ENCODE data around the gene BICD2.
A peak's percentile ranks its signal among the peaks of the same experiment; 100 is the strongest.
"Not testable (repeated sequence)": the region's sequence is repeated elsewhere in the genome, so short reads cannot be mapped to it uniquely, and the experiment has no call there.

The BICD2 gene

DNA sequence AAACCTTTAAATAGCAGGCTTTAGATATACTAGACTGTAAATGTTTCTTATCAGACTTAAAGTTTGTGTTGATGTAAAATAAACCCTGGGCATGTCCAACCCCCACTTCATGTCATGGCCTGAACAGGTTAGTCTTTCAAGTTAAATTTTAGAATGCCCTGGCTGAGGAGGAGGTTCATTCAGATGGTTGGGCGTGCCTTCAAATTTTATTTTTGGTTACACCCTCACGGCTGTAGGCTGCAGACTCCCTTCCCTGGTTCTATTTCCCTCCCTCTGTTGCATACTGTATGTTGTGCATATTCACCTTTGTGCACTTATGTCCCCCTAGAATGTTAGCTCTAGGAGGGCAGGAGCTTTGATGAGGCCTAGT is 5.3 kb upstream of the BICD2 start:
- DNase-seq: no peak

DNA sequence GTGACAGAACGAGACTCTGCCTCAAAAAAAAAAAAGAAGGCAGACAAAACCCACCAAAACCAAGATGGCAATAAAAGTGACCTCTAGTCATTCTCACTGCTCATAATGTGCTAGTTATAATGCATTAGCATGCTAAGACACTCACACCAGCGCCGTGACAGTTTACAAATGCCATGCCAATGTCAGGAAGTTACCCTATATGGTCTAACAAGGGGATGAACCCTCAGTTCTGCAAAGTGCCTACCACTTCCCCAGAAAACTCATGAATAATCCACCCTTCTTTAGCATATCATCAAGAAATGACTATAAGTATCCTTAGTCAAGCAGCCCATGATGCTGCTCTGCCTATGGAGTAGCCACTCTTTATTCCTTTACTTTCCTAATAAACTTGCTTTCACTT is 4.7 kb upstream of the BICD2 start:
- no peak for DNase-seq

- DNase-seq: not testable (repeated sequence)
These were observed 4.2 kb upstream of the BICD2 start for GRCh38 chr9:92768816-92769215.

DNA sequence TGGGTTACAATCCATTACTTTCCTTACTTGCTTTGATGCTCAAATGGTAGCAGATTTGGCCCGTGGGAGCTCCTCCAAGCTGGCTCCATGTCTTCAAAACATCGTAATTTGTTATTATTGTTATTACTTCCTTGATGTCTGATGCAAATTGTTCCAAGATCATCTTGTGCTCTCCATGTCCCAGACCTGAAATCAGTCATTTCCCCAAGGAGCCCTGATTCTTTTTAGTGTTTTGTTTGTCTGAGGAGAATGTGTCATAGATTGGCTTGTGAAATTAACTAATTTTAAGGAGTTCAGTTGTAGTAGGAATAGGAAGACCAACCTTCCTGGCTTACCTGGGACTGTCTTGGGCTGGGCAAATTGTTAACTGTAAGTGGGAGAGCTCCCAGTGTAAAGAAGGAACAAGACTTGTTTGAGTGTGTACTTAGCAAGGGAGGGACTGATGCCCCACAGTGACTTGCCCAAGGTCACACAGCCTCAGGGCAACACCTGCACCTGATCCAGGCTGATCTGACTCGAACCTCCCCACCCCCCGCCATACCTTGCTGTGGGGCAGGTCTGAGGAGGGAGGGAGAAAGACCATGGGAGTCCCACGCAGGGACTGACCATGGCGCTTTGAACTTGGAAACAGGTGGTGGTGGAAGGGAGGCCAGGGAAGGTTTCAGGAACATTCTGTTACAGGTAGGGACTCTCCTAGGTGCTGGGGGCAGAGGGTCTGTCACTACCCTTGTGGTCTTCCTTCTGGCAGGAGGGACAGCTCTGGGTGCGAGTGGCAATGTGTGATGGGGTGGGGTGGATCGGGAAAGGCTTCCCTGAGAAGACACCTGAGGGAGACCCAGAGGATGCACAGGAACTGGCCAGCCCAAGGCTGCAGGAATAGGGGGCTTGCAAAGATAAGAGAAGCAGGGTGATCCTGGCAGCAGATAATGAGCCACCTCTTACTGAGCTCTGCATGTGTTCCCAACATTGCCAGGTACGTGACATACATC is 2.7 kb upstream of the BICD2 start:
- no peak for DNase-seq

DNA sequence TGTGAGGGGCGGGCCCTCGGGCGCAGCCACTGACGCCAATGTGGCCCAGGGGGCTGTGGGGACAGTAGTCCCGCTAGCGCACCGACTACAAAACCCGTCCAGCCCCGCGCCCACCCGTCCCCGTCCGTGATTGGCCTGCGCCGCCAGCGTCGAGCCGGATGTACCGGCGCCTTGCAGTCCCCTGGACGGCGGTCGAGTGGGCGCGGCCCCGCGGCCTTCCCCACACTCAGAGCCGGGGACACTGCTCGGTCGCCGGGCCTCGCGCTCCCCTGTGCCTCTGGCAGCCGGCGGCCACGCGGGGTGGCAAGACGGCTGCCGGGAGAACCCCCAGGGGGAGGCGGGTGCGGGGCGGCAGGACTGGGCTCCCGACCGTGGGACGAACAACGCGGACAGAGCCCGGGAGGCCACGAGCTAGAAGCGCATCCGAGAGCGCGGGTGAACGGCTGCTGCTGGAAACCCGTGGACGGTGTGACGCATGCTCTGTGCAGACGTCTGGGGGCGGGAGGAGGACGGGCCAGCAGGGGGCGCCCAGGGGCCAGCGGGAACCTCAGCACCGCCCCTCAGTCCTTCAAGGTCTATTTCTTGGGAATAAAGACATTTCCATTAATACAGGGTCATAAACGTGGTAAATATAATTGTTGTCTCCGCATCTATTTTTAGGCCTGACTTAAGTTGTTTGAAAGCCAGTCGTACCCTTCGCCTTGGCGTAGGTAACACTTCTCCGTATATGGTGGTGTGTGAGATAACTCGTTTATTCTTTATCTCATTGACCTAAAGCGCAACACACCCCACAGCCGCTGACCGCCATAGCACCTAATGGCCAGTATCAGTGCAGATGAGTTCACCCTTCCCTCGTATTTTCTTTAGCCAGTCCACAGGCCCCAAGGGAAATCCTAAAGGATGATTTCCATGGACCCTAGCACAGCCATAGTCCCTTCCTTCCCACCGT is 629 bp upstream of the BICD2 start:
- DNase-seq: peak; percentile 91

DNA sequence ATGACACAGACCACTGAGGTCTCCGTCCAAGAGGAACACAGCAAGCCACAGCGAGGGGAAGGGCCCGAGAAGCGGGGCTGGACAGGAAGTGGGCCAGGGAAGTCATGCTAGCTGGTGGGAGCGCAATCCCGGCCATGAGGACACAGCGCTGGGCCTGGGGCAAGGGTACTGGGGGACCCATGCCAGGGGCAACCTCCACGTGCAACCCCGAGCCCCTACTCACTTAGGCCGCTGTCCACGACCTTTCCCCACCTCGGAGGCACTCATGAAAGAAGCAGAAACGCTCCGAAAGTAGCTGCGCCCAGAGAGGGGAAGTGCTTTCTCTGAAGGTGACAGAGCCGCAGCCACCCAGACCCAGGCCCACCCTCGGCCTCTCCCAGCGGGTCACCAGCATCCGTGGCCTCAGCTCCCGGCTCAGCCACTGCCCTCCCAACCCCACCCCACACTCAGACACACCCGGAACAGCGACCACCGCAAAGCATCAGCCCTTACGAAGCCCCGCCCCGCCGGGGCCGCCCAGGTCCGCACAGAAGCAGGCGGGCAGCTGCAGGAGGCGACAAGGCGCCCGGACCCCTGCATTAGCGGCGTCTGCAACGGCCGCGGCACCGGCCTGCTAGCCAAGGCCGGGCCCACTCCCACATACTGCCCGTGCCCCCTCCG is 782 bp downstream of the BICD2 start:
- DNase-seq: no peak

- DNase-seq: no peak
These were observed 1.6 kb downstream of the BICD2 start for GRCh38 chr9:92762781-92763708.

DNA sequence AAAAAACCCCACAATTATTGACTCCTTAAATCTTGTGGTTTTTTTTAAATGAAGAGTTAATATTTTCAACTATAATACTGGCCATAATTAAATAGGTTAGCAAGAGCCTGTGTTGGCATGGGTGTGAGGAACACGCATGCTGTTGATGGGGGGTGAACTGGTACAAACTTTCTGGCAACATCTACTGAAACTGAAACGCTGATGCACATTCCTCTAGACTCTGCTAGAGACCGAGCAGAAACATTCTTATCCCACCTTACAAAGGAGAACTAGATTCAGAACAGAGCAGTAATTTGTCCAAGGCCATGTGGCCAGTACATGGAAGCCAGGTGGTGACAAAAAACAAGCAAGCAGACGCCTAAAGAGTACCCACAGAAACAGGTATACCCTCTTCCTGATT is 2.4 kb downstream of the BICD2 start:
- no peak for DNase-seq

- DNase-seq: no peak
These were observed 2.9 kb downstream of the BICD2 start for GRCh38 chr9:92761686-92762085.

- no peak for DNase-seq
These were observed 4.1 kb downstream of the BICD2 start for GRCh38 chr9:92760494-92760893.

- no peak for DNase-seq
These were observed 4.6 kb downstream of the BICD2 start for GRCh38 chr9:92760070-92760469.

GRCh38 chr9:92759446-92759845 is 5.2 kb downstream of the BICD2 start:
- no peak for DNase-seq

- DNase-seq: no peak
These were observed 7.8 kb downstream of the BICD2 start for GRCh38 chr9:92756792-92757191.

DNA sequence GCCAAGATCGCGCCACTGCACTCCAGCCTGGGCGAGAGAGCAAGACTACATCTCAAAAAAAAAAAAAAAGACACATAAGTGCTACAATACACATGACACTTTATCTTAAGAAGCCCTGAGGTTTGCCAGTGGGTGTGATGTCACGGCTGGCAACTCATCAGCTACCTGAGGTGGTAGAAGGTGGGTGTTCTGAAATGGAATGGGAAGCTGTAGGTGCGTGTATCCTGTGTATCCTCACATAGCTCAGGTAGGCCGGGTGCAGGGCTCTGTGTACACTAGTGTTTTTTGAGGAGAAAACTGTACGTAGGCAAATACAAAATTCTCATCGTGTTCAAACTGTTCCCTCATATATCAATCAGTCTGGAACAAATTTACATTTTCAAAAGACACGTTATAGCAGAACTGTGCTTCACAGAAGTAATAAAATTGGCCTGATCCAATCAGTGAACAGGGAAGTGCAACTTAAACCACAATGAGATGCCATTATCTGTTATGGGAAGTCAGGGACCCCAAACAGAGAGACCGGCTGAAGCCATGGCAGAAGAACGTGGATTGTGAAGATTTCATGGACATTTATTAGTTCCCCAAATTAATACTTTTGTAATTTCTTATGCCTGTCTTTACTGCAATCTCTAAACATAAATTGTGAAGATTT is 10.4 kb downstream of the BICD2 start:
- no peak for DNase-seq

DNA sequence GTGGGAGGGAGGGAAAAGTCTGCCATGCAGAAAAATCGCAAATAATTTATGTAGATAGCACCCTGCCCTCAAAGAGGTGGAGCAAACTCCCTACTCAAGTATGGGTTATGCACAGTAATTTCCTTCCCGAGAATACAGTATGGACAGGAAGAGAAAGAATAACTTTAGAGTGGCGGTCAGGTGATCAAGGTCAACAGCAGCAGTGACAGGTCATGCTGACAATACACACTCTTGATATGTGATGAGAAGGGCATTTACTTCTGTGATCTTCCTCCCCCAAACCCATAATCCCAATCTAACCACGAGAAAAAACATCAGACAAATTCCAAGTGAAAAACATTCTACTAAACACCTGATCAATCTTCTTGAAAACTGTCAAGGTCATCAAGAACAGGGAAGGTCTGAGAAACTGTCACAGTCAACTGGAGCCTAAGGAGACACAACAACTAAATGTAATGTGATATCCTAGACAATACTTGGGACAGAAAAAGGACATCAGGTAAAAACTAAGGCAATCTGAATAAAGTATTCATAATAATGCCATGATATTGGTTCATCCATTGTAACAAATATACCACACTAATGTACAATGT is 11.7 kb downstream of the BICD2 start:
- no peak for DNase-seq

DNA sequence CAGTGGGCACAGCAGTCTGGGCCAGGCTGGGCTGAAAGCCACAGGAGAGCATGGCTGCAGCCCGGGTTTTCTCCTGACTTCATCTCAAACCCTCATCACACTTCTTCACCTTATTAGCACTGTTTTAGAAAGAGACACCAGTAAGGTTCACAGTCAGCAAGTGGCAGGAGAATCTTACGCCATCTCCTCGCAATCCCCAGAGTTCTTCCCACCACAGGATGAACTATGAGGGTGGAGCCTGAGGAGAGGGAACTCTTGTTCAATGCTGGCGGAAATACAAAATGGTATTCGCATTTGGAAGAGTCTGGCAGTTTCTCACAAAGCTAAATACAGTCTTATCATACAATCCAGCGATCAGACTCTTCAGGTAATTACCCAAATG is 14.7 kb downstream of the BICD2 start:
- no peak for DNase-seq

DNA sequence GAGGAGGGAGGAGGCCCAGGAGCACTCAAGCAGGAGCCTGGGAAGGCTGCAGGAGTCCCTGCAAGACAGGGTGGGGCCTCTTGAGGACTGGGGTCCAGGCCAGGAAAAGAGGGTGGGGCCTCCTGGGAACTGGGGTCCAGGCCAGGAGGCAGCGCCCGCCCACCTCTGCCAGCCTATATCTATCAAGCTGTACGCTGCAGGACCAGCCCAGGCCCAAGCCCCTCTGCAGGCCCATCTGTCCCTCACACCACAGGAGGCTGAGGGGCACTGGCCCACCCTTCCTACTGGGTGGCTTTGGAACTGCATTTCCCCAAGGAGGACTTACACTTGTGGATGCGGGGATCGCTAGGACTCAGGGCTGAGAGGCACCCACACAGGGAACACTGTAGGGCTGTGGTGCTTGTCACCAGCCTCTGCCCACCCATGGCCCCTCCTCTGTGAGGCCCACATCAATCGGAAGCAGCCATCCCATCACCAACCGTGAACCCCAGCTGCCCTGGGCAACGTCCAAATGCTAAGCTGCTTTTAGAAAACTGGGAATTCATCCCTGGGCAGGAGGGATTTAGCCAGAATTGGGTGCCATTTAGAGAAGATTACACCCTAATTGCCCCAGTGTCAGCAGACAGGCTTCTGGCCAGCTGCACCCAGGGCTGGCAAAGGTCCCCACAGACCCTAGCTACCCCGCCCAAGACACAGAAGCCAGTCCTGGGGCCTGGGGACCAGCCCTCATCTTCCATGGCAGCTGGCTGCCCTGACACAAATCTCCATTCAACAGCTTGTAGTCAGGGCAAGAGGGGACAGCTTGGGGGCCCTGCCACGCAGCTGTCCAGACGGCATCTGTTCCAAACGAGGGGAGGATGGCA is 15.3 kb downstream of the BICD2 start:
- DNase-seq: no peak

- no peak for DNase-seq
These were observed 16.5 kb downstream of the BICD2 start for GRCh38 chr9:92748233-92748497.

- DNase-seq: no peak
These were observed 17.0 kb downstream of the BICD2 start for GRCh38 chr9:92747459-92748232.

Measured in NK-92 treated with Interleukin-12 subunit alpha and Interleukin-12 subunit beta, amount 100 ng/mL, for 24 hours (cell line).